Measurements from ENCODE around the gene IL10RA. TPM values are rescaled to one million over a fixed set of nuclear protein-coding genes. Genes with fewer than 3 reads are reported as not detected.

The IL10RA gene
- total RNA-seq, 4 donors from 2014 or later, result 9.8 to 50.3 (median 23.9) TPM

- Histone ChIP-seq H3K27ac (peak overlapping the region; percentile 75 to 87 (median 80)), H3K9me3 (no peaks in the 10 kb centered on the region), H3K27me3 (no peaks in the 10 kb centered on the region), H3K4me3 (no peak overlapping the region), H3K4me1 (peaks cover 0 to 21% (median 16%) of the 10 kb centered on the region in 4 donors), H3K36me3 (peaks cover 0 to 12% (median 0%) of the 10 kb centered on the region in 3 donors)
- TF ChIP-seq POLR2A (IDR thresholded peaks at IDR 0.05), result no peak
- no peak for TF ChIP-seq CTCF (IDR thresholded peaks at IDR 0.05)
- DNase-seq, result no peak
Measured at GRCh38 chr11:118000067-118000849, 14.1 kb downstream of the IL10RA start.

GRCh38 chr11:118000850-118001228 lies 14.6 kb downstream of the IL10RA start:
- H3K27ac ChIP-seq, result peak overlapping the region; percentile 75 to 87 (median 80)
- H3K4me3 ChIP-seq, result no peak overlapping the region
- H3K36me3 ChIP-seq, result peaks cover 0 to 7% (median 0%) of the 10 kb centered on the region in 3 donors
- no peaks in the 10 kb centered on the region for H3K27me3 ChIP-seq
- H3K9me3 ChIP-seq, result no peaks in the 10 kb centered on the region
- DNase-seq, result no peak
- TF ChIP-seq CTCF (IDR thresholded peaks at IDR 0.05), result no peak
- no peak for TF ChIP-seq POLR2A (IDR thresholded peaks at IDR 0.05)
- H3K4me1 ChIP-seq, result peaks cover 0 to 21% (median 16%) of the 10 kb centered on the region in 4 donors

DNA sequence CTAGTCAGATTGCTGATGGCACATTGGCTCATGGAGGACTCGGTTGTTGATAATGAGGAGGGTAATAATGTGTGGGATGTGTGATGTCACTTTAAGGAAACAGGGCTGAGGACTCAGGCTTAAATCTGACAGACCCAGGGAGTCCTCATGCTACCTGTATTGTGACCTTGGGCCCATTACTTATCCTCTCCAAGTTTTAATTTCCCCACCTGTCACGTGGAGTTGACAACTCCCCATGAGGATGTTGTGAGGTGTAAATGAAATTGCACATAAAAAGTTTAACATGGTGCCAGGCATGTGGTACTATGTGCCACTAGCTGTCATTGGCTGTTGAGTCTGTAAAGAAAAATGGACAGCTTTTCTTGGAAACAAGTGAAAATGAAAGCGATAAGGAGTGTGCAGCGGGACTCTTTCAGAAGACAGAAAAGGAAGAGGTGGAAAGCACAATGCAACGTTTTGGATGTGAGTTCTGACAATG lies 15.3 kb downstream of the IL10RA start:
- Histone ChIP-seq H3K9me3 (no peaks in the 10 kb centered on the region), H3K27ac (peak overlapping the region; percentile 75 to 87 (median 80)), H3K4me3 (no peak overlapping the region), H3K27me3 (no peaks in the 10 kb centered on the region), H3K36me3 (no peaks in the 10 kb centered on the region), H3K4me1 (peaks cover 0 to 24% (median 16%) of the 10 kb centered on the region in 4 donors)
- DNase-seq, result no peak
- TF ChIP-seq POLR2A (IDR thresholded peaks at IDR 0.05) (no peak), CTCF (IDR thresholded peaks at IDR 0.05) (no peak)

DNA sequence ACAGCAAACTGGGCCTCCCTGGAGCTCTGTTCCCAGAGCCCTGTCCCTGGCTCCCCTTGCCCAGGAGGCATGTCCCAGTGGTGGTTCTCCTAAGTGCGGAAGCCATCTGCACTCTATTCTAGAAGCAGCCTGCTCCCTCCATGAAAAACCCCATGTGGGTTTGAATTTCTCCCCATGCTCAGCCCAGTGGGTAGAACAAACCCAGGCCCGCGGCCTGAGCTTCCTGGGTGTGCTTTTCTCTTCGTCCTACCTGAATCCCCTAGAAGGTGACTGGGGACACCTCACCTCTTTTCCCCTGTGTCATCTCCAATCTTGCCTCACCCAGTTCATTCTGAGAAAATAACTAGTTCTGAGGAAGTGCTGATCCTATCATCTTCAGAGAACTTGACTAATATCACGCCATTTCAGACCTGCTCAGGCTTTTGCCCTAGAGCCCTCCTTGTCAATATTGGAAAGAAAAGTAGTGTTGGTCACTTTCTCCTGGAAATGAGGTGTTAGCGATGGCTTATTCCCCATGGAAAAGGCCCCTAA lies 15.9 kb downstream of the IL10RA start:
- Histone ChIP-seq H3K27me3 (no peaks in the 10 kb centered on the region), H3K4me1 (peaks cover 0 to 25% (median 18%) of the 10 kb centered on the region in 4 donors), H3K36me3 (no peaks in the 10 kb centered on the region), H3K27ac (peak overlapping the region; percentile 75 to 87 (median 80)), H3K4me3 (no peak overlapping the region), H3K9me3 (no peaks in the 10 kb centered on the region)
- DNase-seq, result no peak
- TF ChIP-seq POLR2A (IDR thresholded peaks at IDR 0.05) (no peak), CTCF (IDR thresholded peaks at IDR 0.05) (no peak)

DNA sequence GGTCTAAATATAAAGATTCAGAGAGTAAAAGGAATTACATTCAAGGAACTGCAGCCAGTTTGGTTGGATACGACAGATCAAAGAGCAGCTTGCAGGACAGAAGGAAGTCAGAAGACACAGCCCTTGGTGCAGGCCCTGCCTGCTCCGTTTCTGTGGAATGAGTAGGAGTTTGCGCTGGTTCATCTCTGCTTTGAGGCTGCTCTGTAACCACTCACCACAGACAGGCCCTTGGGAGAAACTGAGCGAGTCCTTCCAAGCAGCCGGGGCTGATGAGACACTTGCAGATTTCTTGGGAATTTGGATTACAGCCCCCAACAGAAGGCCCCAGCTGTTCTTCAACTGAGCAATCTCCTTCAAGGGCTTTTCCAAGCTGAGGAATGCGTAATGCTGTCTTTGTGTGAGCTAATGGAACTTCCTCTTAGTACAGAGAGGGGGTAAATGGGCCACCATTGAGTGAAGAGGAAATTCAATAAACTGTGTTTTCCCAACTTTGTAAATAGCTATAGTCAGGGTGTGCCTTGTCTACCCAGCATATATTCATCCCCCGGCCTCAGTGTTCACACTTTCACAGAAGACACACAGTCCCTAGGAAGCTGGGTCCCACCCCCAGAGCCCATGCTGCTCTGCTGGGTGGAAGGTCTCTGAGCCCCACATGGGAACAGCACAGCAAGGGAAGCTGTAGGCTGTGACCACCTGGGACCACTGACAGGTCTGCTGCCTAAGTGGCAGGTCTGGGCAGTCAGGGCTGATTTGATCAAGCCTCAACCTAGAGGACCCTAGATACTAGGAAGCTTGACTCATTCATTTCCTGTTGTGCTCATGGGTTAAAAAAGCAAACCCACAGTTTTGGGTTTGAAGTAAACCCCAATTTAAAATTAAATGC lies 16.6 kb downstream of the IL10RA start:
- DNase-seq, result peak in 1 of 3 donors; percentile 66
- Histone ChIP-seq H3K4me1 (peaks cover 0 to 29% (median 18%) of the 10 kb centered on the region in 4 donors), H3K9me3 (no peaks in the 10 kb centered on the region), H3K4me3 (no peak overlapping the region), H3K27ac (peak overlapping the region; percentile 75 to 87 (median 80)), H3K36me3 (no peaks in the 10 kb centered on the region), H3K27me3 (no peaks in the 10 kb centered on the region)
- TF ChIP-seq CTCF (IDR thresholded peaks at IDR 0.05) (no peak), POLR2A (IDR thresholded peaks at IDR 0.05) (no peak)

Data from Peyer's patch (tissue), 4 donors.